ENCODE results near the gene ALPI. TPM values are rescaled to one million over a fixed set of nuclear protein-coding genes. Genes with fewer than 3 reads are reported as not detected.
"Not testable (repeated sequence)": the region's sequence is repeated elsewhere in the genome, so short reads cannot be mapped to it uniquely, and the experiment has no call there.

The ALPI gene
- polyA plus RNA-seq, 1 donor: 80.6 TPM

GRCh38 chr2:232435805-232436204 lies 20.1 kb upstream of the ALPI start:
- WGBS (ENCODE audit: insufficient coverage, low lambda C conversion rate): 70% methylated on average over 2 of the region's 7 CpGs
- no peak overlapping the region for H3K4me3 ChIP-seq (ENCODE audit: low read length)
- no peaks in the 10 kb centered on the region for H3K9me3 ChIP-seq (ENCODE audit: control insufficient read depth, low read depth, low read length)
- peaks cover 4% of the 10 kb centered on the region for H3K4me1 ChIP-seq (ENCODE audit: control insufficient read depth, insufficient read depth, low read length)
- no peak for DNase-seq
- H3K36me3 ChIP-seq (ENCODE audit: control insufficient read depth, insufficient read depth, low read length): no peaks in the 10 kb centered on the region
- H3K27me3 ChIP-seq (ENCODE audit: control insufficient read depth, insufficient read depth, low read length): no peaks in the 10 kb centered on the region
- no peak overlapping the region for H3K27ac ChIP-seq (ENCODE audit: low read length)

GRCh38 chr2:232436381-232437194 lies 19.4 kb upstream of the ALPI start:
- Histone ChIP-seq H3K4me3 (ENCODE audit: low read length) (no peak overlapping the region), H3K4me1 (ENCODE audit: control insufficient read depth, insufficient read depth, low read length) (peaks cover 4% of the 10 kb centered on the region), H3K27me3 (ENCODE audit: control insufficient read depth, insufficient read depth, low read length) (no peaks in the 10 kb centered on the region), H3K9me3 (ENCODE audit: control insufficient read depth, low read depth, low read length) (no peaks in the 10 kb centered on the region), H3K36me3 (ENCODE audit: control insufficient read depth, insufficient read depth, low read length) (no peaks in the 10 kb centered on the region), H3K27ac (ENCODE audit: low read length) (no peak overlapping the region)
- no peak for DNase-seq
- WGBS (ENCODE audit: insufficient coverage, low lambda C conversion rate): 100% methylated on average over 1 of the region's 15 CpGs

- no peak overlapping the region for H3K4me3 ChIP-seq (ENCODE audit: low read length)
- H3K27ac ChIP-seq (ENCODE audit: low read length): no peak overlapping the region
- DNase-seq: no peak
- peaks cover 4% of the 10 kb centered on the region for H3K4me1 ChIP-seq (ENCODE audit: control insufficient read depth, insufficient read depth, low read length)
- H3K36me3 ChIP-seq (ENCODE audit: control insufficient read depth, insufficient read depth, low read length): no peaks in the 10 kb centered on the region
- H3K9me3 ChIP-seq (ENCODE audit: control insufficient read depth, low read depth, low read length): no peaks in the 10 kb centered on the region
- no peaks in the 10 kb centered on the region for H3K27me3 ChIP-seq (ENCODE audit: control insufficient read depth, insufficient read depth, low read length)
- no CpG with 5 or more reads among the region's 12 CpGs for WGBS (ENCODE audit: insufficient coverage, low lambda C conversion rate)
Measured at GRCh38 chr2:232437195-232437571, 18.8 kb upstream of the ALPI start.

GRCh38 chr2:232438091-232438490 lies 17.9 kb upstream of the ALPI start:
- no peak for DNase-seq
- Histone ChIP-seq H3K27me3 (ENCODE audit: control insufficient read depth, insufficient read depth, low read length) (no peaks in the 10 kb centered on the region), H3K4me3 (ENCODE audit: low read length) (no peak overlapping the region), H3K27ac (ENCODE audit: low read length) (no peak overlapping the region), H3K4me1 (ENCODE audit: control insufficient read depth, insufficient read depth, low read length) (peaks cover 4% of the 10 kb centered on the region), H3K9me3 (ENCODE audit: control insufficient read depth, low read depth, low read length) (no peaks in the 10 kb centered on the region), H3K36me3 (ENCODE audit: control insufficient read depth, insufficient read depth, low read length) (no peaks in the 10 kb centered on the region)
- WGBS (ENCODE audit: insufficient coverage, low lambda C conversion rate): no CpG with 5 or more reads among the region's 12 CpGs

GRCh38 chr2:232438951-232439757 lies 16.8 kb upstream of the ALPI start:
- Histone ChIP-seq H3K4me3 (ENCODE audit: low read length) (no peak overlapping the region), H3K36me3 (ENCODE audit: control insufficient read depth, insufficient read depth, low read length) (no peaks in the 10 kb centered on the region), H3K27me3 (ENCODE audit: control insufficient read depth, insufficient read depth, low read length) (no peaks in the 10 kb centered on the region), H3K9me3 (ENCODE audit: control insufficient read depth, low read depth, low read length) (no peaks in the 10 kb centered on the region), H3K4me1 (ENCODE audit: control insufficient read depth, insufficient read depth, low read length) (peaks cover 4% of the 10 kb centered on the region), H3K27ac (ENCODE audit: low read length) (no peak overlapping the region)
- WGBS (ENCODE audit: insufficient coverage, low lambda C conversion rate): no CpG with 5 or more reads among the region's 22 CpGs
- no peak for DNase-seq

GRCh38 chr2:232439758-232440135 lies 16.2 kb upstream of the ALPI start:
- Histone ChIP-seq H3K27ac (ENCODE audit: low read length) (no peak overlapping the region), H3K36me3 (ENCODE audit: control insufficient read depth, insufficient read depth, low read length) (no peaks in the 10 kb centered on the region), H3K27me3 (ENCODE audit: control insufficient read depth, insufficient read depth, low read length) (no peaks in the 10 kb centered on the region), H3K4me1 (ENCODE audit: control insufficient read depth, insufficient read depth, low read length) (peaks cover 4% of the 10 kb centered on the region), H3K4me3 (ENCODE audit: low read length) (no peak overlapping the region), H3K9me3 (ENCODE audit: control insufficient read depth, low read depth, low read length) (no peaks in the 10 kb centered on the region)
- WGBS (ENCODE audit: insufficient coverage, low lambda C conversion rate): no CpG with 5 or more reads among the region's 5 CpGs
- no peak for DNase-seq

GRCh38 chr2:232440220-232441018 lies 15.5 kb upstream of the ALPI start:
- H3K27ac ChIP-seq (ENCODE audit: low read length); H3K4me3 ChIP-seq (ENCODE audit: low read length); H3K27me3 ChIP-seq (ENCODE audit: control insufficient read depth, insufficient read depth, low read length); H3K36me3 ChIP-seq (ENCODE audit: control insufficient read depth, insufficient read depth, low read length); H3K4me1 ChIP-seq (ENCODE audit: control insufficient read depth, insufficient read depth, low read length); H3K9me3 ChIP-seq (ENCODE audit: control insufficient read depth, low read depth, low read length): not testable (repeated sequence)
- no CpG with 5 or more reads among the region's 16 CpGs for WGBS (ENCODE audit: insufficient coverage, low lambda C conversion rate)
- DNase-seq: peak; percentile 59 to 61

- Histone ChIP-seq H3K27ac (ENCODE audit: low read length) (no peak overlapping the region), H3K27me3 (ENCODE audit: control insufficient read depth, insufficient read depth, low read length) (no peaks in the 10 kb centered on the region), H3K9me3 (ENCODE audit: control insufficient read depth, low read depth, low read length) (no peaks in the 10 kb centered on the region), H3K36me3 (ENCODE audit: control insufficient read depth, insufficient read depth, low read length) (no peaks in the 10 kb centered on the region), H3K4me3 (ENCODE audit: low read length) (no peak overlapping the region), H3K4me1 (ENCODE audit: control insufficient read depth, insufficient read depth, low read length) (peaks cover 4% of the 10 kb centered on the region)
- WGBS (ENCODE audit: insufficient coverage, low lambda C conversion rate): no CpG with 5 or more reads among the region's 12 CpGs
- no peak for DNase-seq
Measured at GRCh38 chr2:232441147-232441651, 14.8 kb upstream of the ALPI start.

- DNase-seq; H3K36me3 ChIP-seq (ENCODE audit: control insufficient read depth, insufficient read depth, low read length); H3K27me3 ChIP-seq (ENCODE audit: control insufficient read depth, insufficient read depth, low read length); H3K27ac ChIP-seq (ENCODE audit: low read length); H3K9me3 ChIP-seq (ENCODE audit: control insufficient read depth, low read depth, low read length); H3K4me3 ChIP-seq (ENCODE audit: low read length): not testable (repeated sequence)
- H3K4me1 ChIP-seq (ENCODE audit: control insufficient read depth, insufficient read depth, low read length): peaks cover 11% of the 10 kb centered on the region
- no CpG with 5 or more reads among the region's 10 CpGs for WGBS (ENCODE audit: insufficient coverage, low lambda C conversion rate)
Measured at GRCh38 chr2:232441922-232442321, 14.0 kb upstream of the ALPI start.

- not testable (repeated sequence) for H3K27me3 ChIP-seq (ENCODE audit: control insufficient read depth, insufficient read depth, low read length); H3K36me3 ChIP-seq (ENCODE audit: control insufficient read depth, insufficient read depth, low read length); H3K27ac ChIP-seq (ENCODE audit: low read length); H3K4me3 ChIP-seq (ENCODE audit: low read length); DNase-seq; H3K9me3 ChIP-seq (ENCODE audit: control insufficient read depth, low read depth, low read length)
- H3K4me1 ChIP-seq (ENCODE audit: control insufficient read depth, insufficient read depth, low read length): peaks cover 16% of the 10 kb centered on the region
- WGBS (ENCODE audit: insufficient coverage, low lambda C conversion rate): no CpG with 5 or more reads among the region's 13 CpGs
Measured at GRCh38 chr2:232442431-232442830, 13.5 kb upstream of the ALPI start.
